ENCODE results near the gene MYMX. TPM values are rescaled to one million over a fixed set of nuclear protein-coding genes. Genes with fewer than 3 reads are reported as not detected.
"Not testable (repeated sequence)": the region's sequence is repeated elsewhere in the genome, so short reads cannot be mapped to it uniquely, and the experiment has no call there.

Gene MYMX
- 10 to 100 TPM in 1 of 3 donors, 1 to 10 TPM in 2; 1.2 to 20.5 (median 2.1) TPM for polyA plus RNA-seq

GRCh38 chr6:44216677-44217331 lies at the start of gene MYMX:
MYMX (plus strand) TSS chr6:44216926; CDS start chr6:44217472, 546 bp downstream.
- 24 to 34% (median 24%) methylated on average over 7 of the region's 7 CpGs for WGBS, 3 donors

GRCh38 chr6:44167567-44167966 lies 49.2 kb upstream of the MYMX start:
- H3K27ac ChIP-seq (ENCODE audit: low read depth, low read length) = no peak overlapping the region
- 97 to 100% (median 100%) methylated on average over 1 of the region's 1 CpG for WGBS, 3 donors

More at GRCh38 chr6:44216677-44217331, at the start of gene MYMX:
- H3K27ac ChIP-seq (ENCODE audit: low read depth, low read length) = no peak within 1 kb of the TSS

- 48 to 59% (median 56%) methylated on average over 9 of the region's 9 CpGs for WGBS, 3 donors
- no peak overlapping the region for H3K27ac ChIP-seq (ENCODE audit: low read depth, low read length)
These were observed 47.6 kb upstream of the MYMX start for GRCh38 chr6:44169154-44169553.

- H3K27ac ChIP-seq (ENCODE audit: low read depth, low read length) = no peak overlapping the region
- WGBS, 3 donors = 71 to 80% (median 72%) methylated on average over 10 of the region's 10 CpGs
These were observed 46.7 kb upstream of the MYMX start for GRCh38 chr6:44169886-44170570.

GRCh38 chr6:44171899-44172546 lies 44.7 kb upstream of the MYMX start:
- whole genome bisulfite sequencing, 3 donors = 78 to 85% (median 80%) methylated on average over 12 of the region's 12 CpGs
- no peak overlapping the region for H3K27ac ChIP-seq (ENCODE audit: low read depth, low read length)

GRCh38 chr6:44172731-44173500 lies 43.8 kb upstream of the MYMX start:
- no peak overlapping the region for H3K27ac ChIP-seq (ENCODE audit: low read depth, low read length)
- 25% methylated on average over 15 of the region's 15 CpGs for WGBS, 3 donors

- WGBS, 3 donors = 71 to 81% (median 74%) methylated on average over 14 to 15 of the region's 15 CpGs
- no peak overlapping the region for H3K27ac ChIP-seq (ENCODE audit: low read depth, low read length)
These were observed 40.5 kb upstream of the MYMX start for GRCh38 chr6:44176130-44176761.

GRCh38 chr6:44176762-44177509 lies 39.8 kb upstream of the MYMX start:
- no peak overlapping the region for H3K27ac ChIP-seq (ENCODE audit: low read depth, low read length)
- 46 to 71% (median 46%) methylated on average over 24 of the region's 24 CpGs for WGBS, 3 donors

- 62 to 84% (median 62%) methylated on average over 13 of the region's 13 CpGs for WGBS, 3 donors
- H3K27ac ChIP-seq (ENCODE audit: low read depth, low read length) = no peak overlapping the region
These were observed 38.9 kb upstream of the MYMX start for GRCh38 chr6:44177691-44178423.

- 83 to 94% (median 84%) methylated on average over 8 to 9 of the region's 9 CpGs for WGBS, 3 donors
- H3K27ac ChIP-seq (ENCODE audit: low read depth, low read length) = no peak overlapping the region
These were observed 38.2 kb upstream of the MYMX start for GRCh38 chr6:44178424-44179071.

- 65 to 68% (median 67%) methylated on average over 4 of the region's 4 CpGs for WGBS, 3 donors
- H3K27ac ChIP-seq (ENCODE audit: low read depth, low read length) = no peak overlapping the region
These were observed 37.6 kb upstream of the MYMX start for GRCh38 chr6:44179072-44179536.

- 94 to 97% (median 95%) methylated on average over 7 of the region's 7 CpGs for WGBS, 3 donors
- H3K27ac ChIP-seq (ENCODE audit: low read depth, low read length) = no peak overlapping the region
These were observed 37.1 kb upstream of the MYMX start for GRCh38 chr6:44179648-44180047.

GRCh38 chr6:44180406-44180805 lies 36.3 kb upstream of the MYMX start:
- 83 to 92% (median 87%) methylated on average over 4 of the region's 4 CpGs for WGBS, 3 donors
- no peak overlapping the region for H3K27ac ChIP-seq (ENCODE audit: low read depth, low read length)

- H3K27ac ChIP-seq (ENCODE audit: low read depth, low read length) = no peak overlapping the region
- WGBS, 3 donors = 93 to 100% (median 94%) methylated on average over 4 of the region's 4 CpGs
These were observed 35.8 kb upstream of the MYMX start for GRCh38 chr6:44180886-44181285.

- H3K27ac ChIP-seq (ENCODE audit: low read depth, low read length) = not testable (repeated sequence)
These were observed 34.9 kb upstream of the MYMX start for GRCh38 chr6:44181784-44182183.

GRCh38 chr6:44182911-44183390 lies 33.8 kb upstream of the MYMX start:
- no peak overlapping the region for H3K27ac ChIP-seq (ENCODE audit: low read depth, low read length)
- 90 to 96% (median 95%) methylated on average over 4 of the region's 4 CpGs for WGBS, 3 donors

All from adipose tissue (tissue), 3 donors.